Erythroblast (primary cell): ENCODE results near the gene ATG14.
A peak's percentile ranks its signal among the peaks of the same experiment; 100 is the strongest.

ENCODE experiments used
- DNase-seq, 2 experiments: peaks; one replicate each; lab custom pipeline; 2025; lab: John Stamatoyannopoulos, UW
- GATA1 ChIP-seq: IDR thresholded peaks from 2 replicates; pipeline ENCODE4 v1.6.1; 2011; ENCODE audit warnings: low read depth, mild to moderate bottlenecking, control low read depth, low read length, moderate library complexity
- POLR2A ChIP-seq: IDR thresholded peaks from 2 replicates; pipeline ENCODE4 v1.6.1; 2011; ENCODE audit warnings: mild to moderate bottlenecking, low read length

The ATG14 gene

GRCh38 chr14:55388160-55388559 lies 23.5 kb downstream of the ATG14 start:
- DNase-seq = peak; percentile 64 to 74

GRCh38 chr14:55387121-55387520 lies 24.5 kb downstream of the ATG14 start:
- TF ChIP-seq GATA1 (no peak), POLR2A (no peak)

More at GRCh38 chr14:55388160-55388559, 23.5 kb downstream of the ATG14 start:
- TF ChIP-seq POLR2A (no peak), GATA1 (no peak)

GRCh38 chr14:55386037-55386808 lies 25.4 kb downstream of the ATG14 start:
- TF ChIP-seq GATA1 = no peak
- TF ChIP-seq POLR2A = no peak
- DNase-seq = peak; percentile 76 to 78

More at GRCh38 chr14:55387121-55387520, 24.5 kb downstream of the ATG14 start:
- DNase-seq = peak; percentile 37 to 55

- no peak for DNase-seq
- no peak for TF ChIP-seq POLR2A
- no peak for TF ChIP-seq GATA1
Measured at GRCh38 chr14:55384536-55384935, 27.1 kb downstream of the ATG14 start.

GRCh38 chr14:55383541-55384140 lies 28.0 kb downstream of the ATG14 start:
- peak; percentile 88 to 93 for DNase-seq
- TF ChIP-seq GATA1 (peak; percentile 98), POLR2A (peak; percentile 60)

- DNase-seq = peak; percentile 19 to 39
Measured at GRCh38 chr14:55383056-55383466, 28.6 kb downstream of the ATG14 start.

- no peak for TF ChIP-seq GATA1
- TF ChIP-seq POLR2A = no peak
- DNase-seq = peak; percentile 51 to 66
Measured at GRCh38 chr14:55382483-55382882, 29.1 kb downstream of the ATG14 start.

- TF ChIP-seq POLR2A = no peak
- no peak for TF ChIP-seq GATA1
- DNase-seq = no peak
Measured at GRCh38 chr14:55381561-55381960, 30.1 kb downstream of the ATG14 start.

- TF ChIP-seq GATA1 = no peak
- no peak for TF ChIP-seq POLR2A
- DNase-seq = no peak
Measured at GRCh38 chr14:55381040-55381439, 30.6 kb downstream of the ATG14 start.

- TF ChIP-seq POLR2A (no peak), GATA1 (no peak)
- DNase-seq = no peak
Measured at GRCh38 chr14:55377236-55377635, 34.4 kb downstream of the ATG14 start.

GRCh38 chr14:55374771-55375170 lies 36.9 kb downstream of the ATG14 start:
- TF ChIP-seq GATA1 = no peak
- no peak for TF ChIP-seq POLR2A

GRCh38 chr14:55373784-55374705 lies 37.6 kb downstream of the ATG14 start:
- DNase-seq = peak in 1 of 2 experiments; percentile 31
- TF ChIP-seq GATA1 = no peak
- no peak for TF ChIP-seq POLR2A

More at GRCh38 chr14:55374771-55375170, 36.9 kb downstream of the ATG14 start:
- no peak for DNase-seq

GRCh38 chr14:55372825-55373224 lies 38.8 kb downstream of the ATG14 start:
- no peak for DNase-seq
- TF ChIP-seq POLR2A (peak; percentile 30), GATA1 (no peak)
